OCI-LY7 (cell line): ENCODE data around the gene ALKBH4. TPM values are rescaled to one million over a fixed set of nuclear protein-coding genes. Genes with fewer than 3 reads are reported as not detected.
"Not testable (repeated sequence)": the region's sequence is repeated elsewhere in the genome, so short reads cannot be mapped to it uniquely, and the experiment has no call there.

ENCODE experiments used
- Bru-seq: library from RNA; stranded (reverse); fragments of 400-500 nt; gene quantifications from one replicate; lab custom pipeline; 2021; lab: Mats Ljungman, UMichigan
- BruChase-seq, 2 experiments: library from RNA; stranded (reverse); fragments of 400-500 nt; gene quantifications; one replicate each; lab custom pipeline; 2021; lab: Mats Ljungman, UMichigan
- BruUV-seq: library from RNA; stranded (reverse); fragments of 400-500 nt; replicated peaks from 2 replicates; lab custom pipeline; 2021; lab: Mats Ljungman, UMichigan
- CTCF ChIA-PET: fragments of 300-600 bp; sonication (Branson Sonifier 250); formaldehyde crosslinking; loops from one replicate; lab custom pipeline; 2022; ENCODE audit warnings: antibody characterized with exemption; ENCODE audit not compliant: unreplicated experiment; lab: Charles Lee
- POLR2A ChIA-PET: fragments of 300-600 bp; sonication (Branson Sonifier 250); formaldehyde crosslinking; loops from one replicate; lab custom pipeline; 2022; ENCODE audit warnings: antibody characterized with exemption; lab: Charles Lee
- DNase-seq: peaks from one replicate; pipeline ENCODE4 v3.0.0-alpha.2; 2015; ENCODE audit warnings: low spot score
- H2AFZ ChIP-seq: fragments of 200-600 bp; sonication (generic), shearing (Covaris generic); 2 replicates; pipeline ENCODE4 v1.6.1; 2014; ENCODE audit warnings: mild to moderate bottlenecking, antibody characterized with exemption, low read length, moderate library complexity
- H3K27ac ChIP-seq: fragments of 200-600 bp; sonication (generic); 2 replicates; pipeline ENCODE4 v1.5.1; 2014; ENCODE audit warnings: mixed run types, low read depth, mild to moderate bottlenecking, moderate library complexity, low read length, inconsistent platforms; ENCODE audit not compliant: poor library complexity, severe bottlenecking
- H3K36me3 ChIP-seq: fragments of 200-600 bp; sonication (generic); 2 replicates; pipeline ENCODE4 v1.6.1; 2014; ENCODE audit warnings: mild to moderate bottlenecking, antibody characterized with exemption, low read length, moderate library complexity, mixed read lengths; ENCODE audit not compliant: insufficient read depth
- H3K4me1 ChIP-seq: fragments of 200-600 bp; sonication (generic); 2 replicates; pipeline ENCODE4 v1.5.1; 2014; ENCODE audit warnings: mild to moderate bottlenecking, low read length; ENCODE audit not compliant: insufficient read depth, poor library complexity, severe bottlenecking
- H3K4me2 ChIP-seq: fragments of 200-600 bp; sonication (generic); 2 replicates; pipeline ENCODE4 v1.6.1; 2014; ENCODE audit warnings: mild to moderate bottlenecking, low read length
- H3K4me3 ChIP-seq: fragments of 200-600 bp; sonication (generic); 2 replicates; pipeline ENCODE4 v1.5.1; 2014; ENCODE audit warnings: mild to moderate bottlenecking, low read depth, low read length; ENCODE audit not compliant: poor library complexity, severe bottlenecking
- H3K79me2 ChIP-seq: fragments of 200-600 bp; sonication (generic); 2 replicates; pipeline ENCODE4 v1.6.1; 2016; ENCODE audit warnings: low read depth, mild to moderate bottlenecking, low read length, moderate library complexity, mixed read lengths; ENCODE audit not compliant: insufficient read depth
- H3K9me2 ChIP-seq: fragments of 200-600 bp; sonication (generic); 2 replicates; pipeline ENCODE4 v1.6.1; 2016; ENCODE audit warnings: mild to moderate bottlenecking, low read length, mixed read lengths; ENCODE audit not compliant: insufficient read depth
- H3K9me3 ChIP-seq: fragments of 200-600 bp; sonication (generic); 2 replicates; pipeline ENCODE4 v1.6.1; 2014; ENCODE audit warnings: mild to moderate bottlenecking, mixed run types, low read length, mixed read lengths
- H4K20me1 ChIP-seq: fragments of 200-600 bp; sonication (generic); 2 replicates; pipeline ENCODE4 v1.6.1; 2014; ENCODE audit warnings: mild to moderate bottlenecking, antibody characterized with exemption, low read length, moderate library complexity, mixed read lengths; ENCODE audit not compliant: insufficient read depth
- CTCF ChIP-seq: fragments of 200-600 bp; sonication (generic); conservative IDR thresholded peaks from 2 replicates; pipeline ENCODE4 v1.5.1; 2014; ENCODE audit warnings: mild to moderate bottlenecking, antibody characterized with exemption, low read length, moderate library complexity, mixed read lengths
- EZH2phosphoT487 ChIP-seq: fragments of 200-600 bp; sonication (generic); IDR thresholded peaks from 2 replicates; pipeline ENCODE4 v1.6.1; 2018; ENCODE audit warnings: low read depth, borderline replicate concordance, mild to moderate bottlenecking, mixed run types, antibody characterized with exemption, low read length, moderate library complexity, mixed read lengths
- intact Hi-C: fragments of 100-400 bp; cut with micrococcal nuclease; formaldehyde crosslinking; loops from one replicate; pipeline ENCODE4 v1.10.0; 2022; ENCODE audit not compliant: unreplicated experiment
- long read RNA-seq: library from polyadenylated mRNA; stranded (forward); transcript quantifications from one replicate; pipeline ENCODE4 v2.0.0, GENCODE V29; 2022
- total RNA-seq, 2 experiments: library from RNA; depleted of rRNA in 1 of 2; stranded (reverse); fragments of >200 nt in 1 of 2; shearing (Covaris generic) in 1 of 2; gene quantifications; 2 replicates each; pipeline ENCODE4 v1.2.3, GENCODE V29; 2014 to 2022

ALKBH4 gene
- total RNA-seq (2014; rRNA removed; shearing (Covaris generic)) = 17.5 and 23.6 TPM in 2 replicates
- total RNA-seq (2022) = 12.1 and 13.3 TPM in 2 replicates
- Bru-seq, nascent RNA = percentile 50 among the genes with signal in this experiment
- BruChase-seq, experiment 1, labeled RNA remaining after a 6-hour chase = percentile 51 among the genes with signal in this experiment
- percentile 54 among the genes with signal in this experiment for BruChase-seq, experiment 2, labeled RNA remaining after a 2-hour chase
- long read RNA-seq, transcript ALKBH4-201 (3 exons, 2,105 nt) = major isoform, 24 of 37 reads
- long read RNA-seq, partial matches to known transcripts = 0 of 37 reads
- long read RNA-seq, other reads (novel, unspliced or antisense) = 13 of 37 reads

GRCh38 chr7:102464577-102465280 lies at the start of gene ALKBH4, which contains the start of gene LRWD1:
ALKBH4 (minus strand) TSS chr7:102464863; CDS start chr7:102464836, 27 bp downstream.
LRWD1 (plus strand) TSS chr7:102464984; CDS start chr7:102465081, 97 bp downstream.
- H3K27ac ChIP-seq = peak within 1 kb of the TSS; percentile 43
- peak within 1 kb of the TSS; percentile 97 for H3K4me3 ChIP-seq
- CTCF ChIA-PET = interaction anchor here (0.6 kb wide), 1 partner anchor 161 kb away, joined by 3 read pairs; no protein-coding TSS in a partner anchor
- H2AFZ ChIP-seq = peak within 1 kb of the TSS; percentile 93
- peak; percentile 95 for DNase-seq
- H4K20me1 ChIP-seq = no peaks in the 10 kb centered on the region
- no TSS peak for BruUV-seq
- intact Hi-C loops = loop anchor here (2.0 to 5.0 kb wide), 2 partner anchors 60 to 177 kb away; partner anchors contain the start of gene SH2B2
- H3K4me2 ChIP-seq = peak within 1 kb of the TSS; percentile 96
- TF ChIP-seq CTCF (0 out of 2 replicates have a peak, but pooled peaks have one; percentile 36), EZH2phosphoT487 (no peak)
- peaks cover 17% of the 10 kb centered on the region; the same call in 1 of the 2 replicates for H3K79me2 ChIP-seq
- no peaks in the 10 kb centered on the region for H3K9me2 ChIP-seq
- peaks cover 20% of the 10 kb centered on the region for H3K36me3 ChIP-seq
- H3K9me3 ChIP-seq = no peaks in the 10 kb centered on the region
- H3K4me1 ChIP-seq = peaks cover 20% of the 10 kb centered on the region
- POLR2A ChIA-PET = interaction anchor here (0.8 to 1.6 kb wide), 5 partner anchors 9 to 55 kb away, joined by 3 to 4 read pairs (median 4); no protein-coding TSS in a partner anchor

GRCh38 chr7:102512642-102513221 lies 48.1 kb upstream of the ALKBH4 start:
- 0 out of 2 replicates have a peak overlapping the region, but pooled peaks have one; percentile 8 for H3K4me2 ChIP-seq
- H3K36me3 ChIP-seq, POLR2A ChIA-PET, CTCF ChIA-PET, H3K9me3 ChIP-seq, H3K9me2 ChIP-seq, H3K79me2 ChIP-seq, H4K20me1 ChIP-seq, BruUV-seq, H3K4me1 ChIP-seq, H2AFZ ChIP-seq, intact Hi-C loops, H3K27ac ChIP-seq, H3K4me3 ChIP-seq: not testable (repeated sequence)
- peak; percentile 48 for DNase-seq

- BruUV-seq, H3K9me2 ChIP-seq: not testable (repeated sequence)
Observed at GRCh38 chr7:102511860-102512522, 47.3 kb upstream of the ALKBH4 start.

GRCh38 chr7:102510575-102510974 lies 45.9 kb upstream of the ALKBH4 start:
- POLR2A ChIA-PET, H3K36me3 ChIP-seq, CTCF ChIA-PET, H3K4me3 ChIP-seq, DNase-seq, H3K4me2 ChIP-seq, H3K9me2 ChIP-seq, H3K9me3 ChIP-seq, H4K20me1 ChIP-seq, H2AFZ ChIP-seq, intact Hi-C loops, H3K79me2 ChIP-seq, H3K4me1 ChIP-seq, BruUV-seq, H3K27ac ChIP-seq: not testable (repeated sequence)

More at GRCh38 chr7:102511860-102512522, 47.3 kb upstream of the ALKBH4 start:
- DNase-seq, H3K36me3 ChIP-seq, H3K79me2 ChIP-seq, H3K4me2 ChIP-seq, H3K4me3 ChIP-seq, H4K20me1 ChIP-seq, intact Hi-C loops, CTCF ChIA-PET, H3K27ac ChIP-seq, H3K9me3 ChIP-seq, H3K4me1 ChIP-seq, H2AFZ ChIP-seq, POLR2A ChIA-PET: not testable (repeated sequence)
